Spinal cord (tissue), 10 donors: ENCODE results near the gene FXYD6. TPM values are rescaled to one million over a fixed set of nuclear protein-coding genes. Genes with fewer than 3 reads are reported as not detected.
"Not testable (repeated sequence)": the region's sequence is repeated elsewhere in the genome, so short reads cannot be mapped to it uniquely, and the experiment has no call there.

Source experiments
- DNase-seq, 6 donors: peaks; one replicate each; pipeline versions ENCODE4 v3.0.0 to v3.0.0-alpha.2; 2013 to 2015; ENCODE audit warnings: low spot score in 6 of 6, low read depth in 4 of 6
- H3K27ac ChIP-seq: one replicate; pipeline ENCODE4 v1.5.1; 2013; ENCODE audit warnings: low read depth, low read length, control low read depth
- H3K27me3 ChIP-seq: one replicate; pipeline ENCODE4 v1.6.1; 2013; ENCODE audit warnings: low read length; ENCODE audit not compliant: control insufficient read depth, insufficient read depth
- H3K36me3 ChIP-seq: one replicate; pipeline ENCODE4 v1.6.1; 2013; ENCODE audit warnings: low read length; ENCODE audit not compliant: control insufficient read depth, insufficient read depth
- H3K4me1 ChIP-seq: one replicate; pipeline ENCODE4 v1.6.1; 2013; ENCODE audit warnings: low read length; ENCODE audit not compliant: control insufficient read depth, insufficient read depth
- H3K4me3 ChIP-seq: one replicate; pipeline ENCODE4 v1.5.1; 2013; ENCODE audit warnings: low read depth, low read length, control low read depth
- H3K9me3 ChIP-seq: one replicate; pipeline ENCODE4 v1.6.1; 2013; ENCODE audit warnings: low read length; ENCODE audit not compliant: control insufficient read depth, insufficient read depth
- WGBS: methylation state at CpG from one replicate; pipeline ENCODE4 v1.1.5; 2013; ENCODE audit warnings: missing lambda C conversion rate; ENCODE audit not compliant: insufficient coverage; 5-methylcytosine and 5-hydroxymethylcytosine counted together
- polyA plus RNA-seq, 2 donors: library from polyadenylated mRNA; unstranded; fragments of 120-200 nt; gene quantifications; one replicate each; pipeline ENCODE4 v1.2.1, GENCODE V29; 2013; ENCODE audit not compliant: insufficient read length in 2 of 2
- total RNA-seq, 2 donors: library from RNA; depleted of rRNA in 1 of 2; stranded (reverse); fragments of 120-200 nt in 1 of 2; fragments of >200 nt in 1 of 2; gene quantifications; one replicate each; pipeline versions ENCODE4 v1.2.3 to v1.2.4, GENCODE V29; 2013 to 2014
- donor health status: healthy.

Gene FXYD6
- total and polyA plus RNA-seq, 4 donors = 98.7 to 772 (median 490) TPM

DNA sequence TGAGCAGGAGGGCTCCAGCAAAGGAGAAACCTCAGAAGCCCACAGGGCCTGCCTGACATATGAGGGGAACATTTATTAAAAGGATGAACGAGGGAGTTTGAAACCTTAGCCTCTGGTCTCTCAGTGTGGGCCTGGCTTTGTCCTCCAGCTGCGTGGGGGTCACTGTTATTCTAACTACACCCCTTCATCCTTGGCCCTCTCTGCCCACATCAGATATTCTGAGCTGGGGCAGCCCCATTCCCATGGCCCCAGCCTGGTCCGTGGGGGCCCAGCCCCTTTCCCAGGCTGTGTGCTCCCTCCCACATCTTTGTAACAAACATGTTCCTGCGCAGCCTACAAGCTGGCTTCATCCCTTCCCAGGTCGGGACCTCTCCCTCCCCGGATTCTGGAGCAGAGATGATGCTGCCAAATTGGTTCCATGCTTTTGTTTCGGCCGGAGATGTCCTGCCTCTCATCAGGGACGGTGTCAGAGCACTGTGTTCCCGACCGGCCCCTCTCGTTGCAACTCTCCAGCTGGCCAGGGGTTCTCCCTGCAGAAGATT lies 4.0 kb downstream of the FXYD6 start:
- DNase-seq = no peak
- WGBS = 36% methylated on average over 11 of the region's 12 CpGs

DNA sequence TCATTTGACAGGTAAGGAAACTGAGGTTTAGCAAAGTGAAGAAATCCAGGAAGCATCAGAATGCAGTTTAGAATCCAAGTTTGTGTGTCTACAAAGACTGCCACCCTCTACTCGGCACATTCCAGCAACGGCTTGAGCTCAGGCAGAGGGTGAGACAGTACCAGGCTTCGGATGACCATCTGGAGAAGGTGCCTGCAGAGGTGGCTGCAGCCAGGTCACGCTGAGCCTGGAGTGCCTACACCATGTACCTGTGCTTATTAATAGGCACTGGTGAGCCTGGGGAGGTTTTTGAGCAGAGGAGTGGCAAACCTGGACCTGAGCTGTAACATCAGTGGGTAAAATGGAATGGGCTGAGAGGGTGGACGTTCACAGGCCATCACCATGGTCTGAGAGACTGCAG lies 4.7 kb downstream of the FXYD6 start:
- Histone ChIP-seq H3K36me3 (peaks cover 13% of the 10 kb centered on the region), H3K27ac (peak overlapping the region; percentile 35), H3K9me3 (no peaks in the 10 kb centered on the region), H3K4me3 (no peak overlapping the region), H3K4me1 (peaks cover 90% of the 10 kb centered on the region), H3K27me3 (no peaks in the 10 kb centered on the region)
- DNase-seq = no peak
- WGBS = 89% methylated on average over 5 of the region's 5 CpGs

More for the DNA sequence above, 4.0 kb downstream of the FXYD6 start:
- peak overlapping the region; percentile 35 for H3K27ac ChIP-seq
- peaks cover 93% of the 10 kb centered on the region for H3K4me1 ChIP-seq
- H3K4me3 ChIP-seq = no peak overlapping the region
- no peaks in the 10 kb centered on the region for H3K9me3 ChIP-seq
- no peaks in the 10 kb centered on the region for H3K27me3 ChIP-seq
- peaks cover 13% of the 10 kb centered on the region for H3K36me3 ChIP-seq

DNA sequence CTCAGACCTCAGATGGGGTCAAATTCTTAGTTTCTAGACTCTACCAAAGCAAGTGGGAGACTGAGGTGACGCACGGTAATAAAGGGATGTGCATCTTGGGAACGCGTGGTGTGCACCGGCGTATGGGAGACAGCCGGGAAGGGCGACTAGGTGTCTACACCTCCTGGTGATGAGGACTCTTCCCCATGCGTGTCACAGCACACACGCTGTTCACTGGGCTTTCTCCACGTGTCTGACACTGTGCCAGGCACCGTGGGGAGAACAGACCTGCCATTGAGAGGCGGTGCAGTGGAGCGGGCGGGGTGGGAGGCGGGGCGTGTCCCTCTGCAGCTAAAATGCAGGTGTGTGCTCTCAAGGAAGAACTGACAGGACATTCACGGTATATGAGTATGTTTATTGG lies 5.3 kb downstream of the FXYD6 start:
- H3K4me3 ChIP-seq = no peak overlapping the region
- no peak for DNase-seq
- peak overlapping the region; percentile 88 for H3K27ac ChIP-seq
- peaks cover 13% of the 10 kb centered on the region for H3K36me3 ChIP-seq
- H3K4me1 ChIP-seq = peaks cover 95% of the 10 kb centered on the region
- no peaks in the 10 kb centered on the region for H3K9me3 ChIP-seq
- H3K27me3 ChIP-seq = no peaks in the 10 kb centered on the region
- WGBS = 68% methylated on average over 17 of the region's 18 CpGs

DNA sequence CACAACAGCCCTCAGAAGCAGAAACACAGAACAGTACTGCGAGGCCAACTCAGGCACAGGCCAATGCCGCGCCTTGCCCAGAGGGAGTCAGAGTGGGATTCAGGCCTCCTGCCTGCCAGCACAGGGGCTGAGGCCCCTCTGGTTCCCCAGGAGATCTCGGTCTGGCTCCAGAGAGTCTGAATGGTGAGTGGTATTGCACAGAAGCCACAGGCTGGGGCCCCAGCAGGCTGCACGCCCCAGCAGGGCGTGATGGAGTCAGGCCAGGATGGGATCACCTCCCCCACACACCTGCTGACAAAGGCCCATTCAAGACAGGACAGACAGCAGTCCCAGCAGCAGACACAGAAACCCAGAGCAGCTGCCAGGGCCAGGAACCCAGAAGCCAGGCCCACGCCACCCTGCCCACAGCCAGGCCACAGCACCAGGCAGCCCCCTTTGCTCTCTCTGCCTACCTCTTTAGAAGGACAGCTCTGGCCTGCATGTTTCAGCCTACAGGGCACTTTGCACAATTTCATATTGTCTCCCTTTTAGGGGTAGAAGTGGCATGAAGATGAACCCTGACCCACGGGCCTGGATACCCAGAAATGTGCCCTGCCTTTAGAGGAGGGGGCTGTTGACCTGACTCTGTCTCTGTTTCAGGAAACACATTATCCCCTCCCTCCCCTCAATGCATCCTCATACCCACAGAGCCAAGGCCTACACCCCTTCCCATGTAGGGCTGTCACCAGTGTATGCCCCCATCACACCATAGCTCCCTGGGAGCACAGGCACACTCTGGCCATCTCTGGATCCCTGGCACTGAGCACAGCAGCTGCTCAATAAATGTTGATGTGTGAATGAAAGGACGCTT lies 6.1 kb downstream of the FXYD6 start:
- Histone ChIP-seq H3K36me3 (peaks cover 13% of the 10 kb centered on the region), H3K4me1 (peaks cover 93% of the 10 kb centered on the region), H3K4me3 (no peak overlapping the region), H3K9me3 (no peaks in the 10 kb centered on the region), H3K27me3 (no peaks in the 10 kb centered on the region), H3K27ac (peak overlapping the region; percentile 88)
- WGBS = 16% methylated on average over 7 of the region's 9 CpGs
- DNase-seq = peak in 2 of 6 donors; percentile 83 to 89

DNA sequence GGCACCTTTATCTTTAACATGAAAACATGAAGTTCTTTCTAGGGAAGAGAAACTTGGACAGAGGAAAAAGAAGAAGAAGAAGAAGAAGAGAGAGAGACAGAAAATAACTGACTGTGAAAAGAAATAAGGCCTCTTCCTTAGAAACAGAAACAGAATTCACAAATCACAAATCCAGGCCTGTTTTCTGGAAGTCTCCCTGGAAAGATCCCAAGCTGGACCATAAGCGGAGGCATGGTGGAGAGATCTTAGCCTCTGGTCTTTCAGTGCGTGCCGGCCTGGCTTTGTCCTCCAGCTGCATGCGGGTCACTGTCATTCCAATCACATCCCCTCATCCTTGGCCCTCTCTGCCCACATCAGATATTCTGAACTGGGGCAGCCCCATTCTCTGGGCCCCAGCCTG lies 6.9 kb downstream of the FXYD6 start:
- peaks cover 13% of the 10 kb centered on the region for H3K36me3 ChIP-seq
- H3K4me3 ChIP-seq = no peak overlapping the region
- H3K27me3 ChIP-seq = no peaks in the 10 kb centered on the region
- no peaks in the 10 kb centered on the region for H3K9me3 ChIP-seq
- peaks cover 87% of the 10 kb centered on the region for H3K4me1 ChIP-seq
- WGBS = 29% methylated on average over 3 of the region's 4 CpGs
- peak overlapping the region; percentile 88 for H3K27ac ChIP-seq
- peak in 1 of 6 donors; percentile 47 for DNase-seq

DNA sequence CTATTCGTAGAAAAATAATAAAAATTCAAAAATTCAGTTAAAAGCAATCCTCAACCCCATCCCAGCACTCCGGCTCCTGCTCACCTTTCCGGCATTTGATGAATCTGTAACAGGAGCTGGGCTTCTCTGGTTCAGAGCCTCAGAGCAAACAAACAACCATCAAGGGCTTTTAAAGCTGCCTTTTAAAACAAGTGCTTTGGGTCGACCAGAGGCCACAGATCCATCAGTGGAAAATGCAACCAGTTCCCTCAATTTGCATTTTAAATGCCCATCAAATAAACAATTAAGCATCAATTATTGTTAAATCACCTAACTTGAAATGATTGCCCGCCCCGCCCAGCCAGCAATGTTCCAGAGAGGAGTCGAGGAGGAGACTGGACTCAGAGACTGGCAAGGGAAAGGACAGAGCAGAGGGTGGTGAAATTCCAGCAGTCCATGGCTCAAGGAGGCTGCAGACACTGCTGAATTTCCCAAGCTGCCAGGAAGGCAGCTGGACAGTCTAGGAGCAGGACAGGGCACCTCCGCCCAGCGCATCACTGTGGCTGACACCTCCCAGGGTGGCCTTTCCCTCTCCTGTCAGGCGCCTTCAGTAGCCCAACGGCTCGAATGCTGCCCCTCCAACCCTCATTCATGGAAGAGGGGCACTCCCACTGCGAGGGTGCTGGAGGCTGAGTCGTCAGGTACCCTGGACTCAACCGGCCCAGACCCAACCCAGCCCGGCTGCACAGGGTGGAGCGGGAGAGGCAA lies 7.5 kb downstream of the FXYD6 start:
- WGBS = 55% methylated on average over 7 of the region's 17 CpGs
- Histone ChIP-seq H3K36me3 (peaks cover 13% of the 10 kb centered on the region), H3K27ac (peak overlapping the region; percentile 88), H3K4me3 (no peak overlapping the region), H3K4me1 (peaks cover 84% of the 10 kb centered on the region), H3K9me3 (no peaks in the 10 kb centered on the region), H3K27me3 (no peaks in the 10 kb centered on the region)
- DNase-seq = peak in 2 of 6 donors; percentile 45

DNA sequence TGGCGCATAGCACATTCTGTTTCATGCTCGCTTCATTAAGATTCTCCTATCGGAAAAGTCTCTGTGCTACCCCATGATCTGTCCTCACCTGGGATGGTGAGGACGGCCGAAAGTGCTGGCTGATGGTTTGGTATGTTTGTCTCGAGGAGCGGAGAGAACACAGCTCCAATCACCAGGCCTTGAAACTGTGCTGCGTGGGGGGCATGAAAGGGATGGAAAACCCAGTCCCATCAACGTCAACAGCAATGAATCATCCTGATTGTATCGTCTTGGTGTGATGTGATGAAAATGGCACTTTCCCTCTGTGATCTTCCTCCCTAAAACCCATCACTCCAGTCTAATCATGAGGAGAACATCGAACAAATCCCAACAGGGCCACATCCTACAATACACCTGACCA lies 8.4 kb downstream of the FXYD6 start:
- peaks cover 75% of the 10 kb centered on the region for H3K4me1 ChIP-seq
- H3K27me3 ChIP-seq = no peaks in the 10 kb centered on the region
- no peaks in the 10 kb centered on the region for H3K9me3 ChIP-seq
- WGBS = 40% methylated on average over 2 of the region's 11 CpGs
- H3K4me3 ChIP-seq = no peak overlapping the region
- DNase-seq = no peak
- peaks cover 13% of the 10 kb centered on the region for H3K36me3 ChIP-seq
- H3K27ac ChIP-seq = peak overlapping the region; percentile 88

DNA sequence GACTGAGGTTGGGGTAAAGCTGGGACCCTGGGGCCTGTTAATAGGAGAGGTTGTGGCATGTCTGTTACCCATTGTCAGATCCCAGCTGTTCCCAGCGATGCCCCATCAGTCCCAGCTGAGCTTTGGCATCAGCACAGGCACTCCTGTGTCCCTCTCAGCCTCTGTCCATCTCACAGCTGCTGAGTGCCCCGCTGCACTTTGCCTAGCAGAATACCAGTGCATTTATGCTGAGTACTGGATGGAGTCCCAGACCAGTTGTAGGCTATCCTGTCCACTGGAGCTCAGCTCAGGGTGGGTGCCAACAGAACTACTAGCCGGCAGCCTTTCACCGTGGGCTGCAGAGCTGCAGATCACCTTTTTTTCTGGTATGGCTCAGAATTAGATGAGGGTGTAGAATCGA lies 9.9 kb downstream of the FXYD6 start:
- peak in 2 of 6 donors; percentile 66 to 83 for DNase-seq
- Histone ChIP-seq H3K9me3 (no peaks in the 10 kb centered on the region), H3K27ac (peak overlapping the region; percentile 48), H3K4me1 (peaks cover 71% of the 10 kb centered on the region), H3K27me3 (no peaks in the 10 kb centered on the region), H3K4me3 (no peak overlapping the region), H3K36me3 (peaks cover 5% of the 10 kb centered on the region)
- WGBS = 51% methylated on average over 2 of the region's 5 CpGs

DNA sequence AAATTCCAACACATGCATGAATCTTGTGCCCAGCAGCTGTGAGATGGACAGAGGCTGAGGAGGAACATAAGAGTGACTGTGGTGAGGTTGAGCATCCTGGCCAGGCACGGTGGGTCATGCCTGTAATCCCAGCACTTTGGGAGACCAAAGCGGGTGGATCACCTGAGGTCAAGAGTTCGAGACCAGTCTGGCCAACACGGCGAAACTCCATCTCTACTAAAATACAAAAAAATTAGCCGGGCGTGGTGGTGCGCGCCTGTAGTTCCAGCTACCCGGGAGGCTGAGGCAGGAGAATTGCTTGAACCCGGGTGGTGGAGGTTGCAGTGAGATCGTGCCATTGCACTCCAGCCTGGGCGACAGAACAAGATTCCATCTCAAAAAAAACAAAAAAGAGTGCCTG lies 10.9 kb downstream of the FXYD6 start:
- not testable (repeated sequence) for H3K4me3 ChIP-seq, H3K36me3 ChIP-seq, H3K27me3 ChIP-seq, DNase-seq, H3K27ac ChIP-seq, H3K9me3 ChIP-seq
- WGBS = 80% methylated on average over 3 of the region's 13 CpGs
- H3K4me1 ChIP-seq = peaks cover 71% of the 10 kb centered on the region
